Gastroesophageal sphincter (tissue), 3 donors: ENCODE measurements around the gene TEX29.

Source experiments
- CTCF ChIP-seq, 4 experiments: fragments of 200-600 bp in 2 of 4; fragments of 450-650 bp in 2 of 4; sonication (generic) in 1 of 4; IDR thresholded peaks; one replicate each; pipeline ENCODE4 v1.5.1; 2017 to 2019; ENCODE audit warnings: antibody characterized with exemption in 4 of 4, mild to moderate bottlenecking in 2 of 4, moderate library complexity in 2 of 4
- EP300 ChIP-seq: sonication (generic); formaldehyde crosslinking; IDR thresholded peaks from one replicate; pipeline ENCODE4 v1.6.1; 2017; ENCODE audit warnings: antibody characterized with exemption, mild to moderate bottlenecking
- POLR2A ChIP-seq, 2 donors: fragments of 450-650 bp; IDR thresholded peaks; one replicate each; pipeline ENCODE4 v1.6.1; 2017; ENCODE audit warnings: antibody characterized with exemption in 2 of 2, mild to moderate bottlenecking in 2 of 2, moderate library complexity in 1 of 2

GRCh38 chr13:111287201-111287600 lies 33.2 kb upstream of the TEX29 start:
- no peak for TF ChIP-seq POLR2A (IDR thresholded peaks at IDR 0.05)
- TF ChIP-seq CTCF (IDR thresholded peaks at IDR 0.05): no peak
- no peak for TF ChIP-seq EP300
